GM13976 (cell line): ENCODE results near the gene CEP112.
"Not testable (repeated sequence)": the region's sequence is repeated elsewhere in the genome, so short reads cannot be mapped to it uniquely, and the experiment has no call there.

ENCODE experiments used
- DNase-seq: peaks from one replicate; pipeline ENCODE4 v3.0.0; 2012; ENCODE audit warnings: low spot score
- CTCF ChIP-seq: IDR thresholded peaks from 2 replicates; pipeline ENCODE4 v1.5.1; 2012; ENCODE audit warnings: borderline replicate concordance, mild to moderate bottlenecking; ENCODE audit not compliant: insufficient read depth; ENCODE audit errors: extremely low read depth, missing control alignments, control extremely low read depth
- in situ Hi-C: fragments of 300-500 bp; cut with MboI; formaldehyde crosslinking; loops from one replicate; pipeline ENCODE4 v1.12.0; 2022; ENCODE audit warnings: low sequenced_read_pairs, mixed read lengths, inconsistent platforms; ENCODE audit not compliant: unreplicated experiment

CEP112 gene

GRCh38 chr17:65787503-65787902 is 404.4 kb downstream of the CEP112 start:
- no peak for DNase-seq
- in situ Hi-C loops, result no loop called here
- TF ChIP-seq CTCF, result no peak

DNA sequence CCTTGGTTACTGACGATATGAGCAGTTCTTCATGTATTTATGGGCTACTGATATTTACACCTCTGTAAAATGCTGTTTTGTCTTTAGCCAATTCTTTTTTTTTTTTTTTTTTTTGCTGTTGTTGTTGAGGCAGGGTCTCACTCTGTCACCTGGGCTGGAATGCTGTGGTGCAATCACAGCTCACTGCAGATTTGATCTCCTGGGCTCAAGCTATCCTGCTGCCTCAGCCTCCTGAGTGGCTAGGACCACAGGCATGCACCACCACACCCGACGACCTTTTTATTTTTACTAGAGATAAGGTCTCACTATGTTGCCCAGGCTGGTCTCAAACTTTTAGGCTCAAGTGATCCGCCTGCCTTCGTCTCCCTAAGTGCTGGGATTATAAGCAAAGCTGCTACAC is 405.5 kb downstream of the CEP112 start:
- in situ Hi-C loops, result no loop called here
- no peak for TF ChIP-seq CTCF
- no peak for DNase-seq

GRCh38 chr17:65785109-65785508 is 406.8 kb downstream of the CEP112 start:
- in situ Hi-C loops, result no loop called here
- DNase-seq, result no peak
- no peak for TF ChIP-seq CTCF

DNA sequence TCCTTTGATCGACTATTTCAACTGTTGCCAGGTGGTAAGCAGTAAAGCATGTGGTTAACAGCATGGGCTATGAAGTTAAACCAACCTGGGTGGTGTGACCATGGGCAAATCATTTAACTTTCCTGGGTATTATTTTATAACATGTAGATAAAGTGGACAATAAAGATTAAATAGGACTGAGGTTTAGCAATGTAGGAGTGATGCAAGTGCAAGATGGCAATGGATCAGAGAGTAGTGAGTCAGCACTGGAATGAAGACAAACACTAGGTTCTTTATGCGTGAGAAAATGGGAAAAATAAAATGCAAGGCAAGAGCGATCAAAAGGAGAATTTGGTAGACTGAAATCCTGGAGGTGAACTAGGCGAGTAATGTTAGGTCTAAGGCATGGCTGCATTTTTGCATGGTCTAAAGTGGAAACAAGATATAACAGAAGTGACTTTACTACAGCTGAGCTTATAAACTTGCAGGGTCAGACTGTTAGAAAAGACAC is 408.0 kb downstream of the CEP112 start:
- no peak for DNase-seq
- no peak for TF ChIP-seq CTCF
- in situ Hi-C loops, result no loop called here

DNA sequence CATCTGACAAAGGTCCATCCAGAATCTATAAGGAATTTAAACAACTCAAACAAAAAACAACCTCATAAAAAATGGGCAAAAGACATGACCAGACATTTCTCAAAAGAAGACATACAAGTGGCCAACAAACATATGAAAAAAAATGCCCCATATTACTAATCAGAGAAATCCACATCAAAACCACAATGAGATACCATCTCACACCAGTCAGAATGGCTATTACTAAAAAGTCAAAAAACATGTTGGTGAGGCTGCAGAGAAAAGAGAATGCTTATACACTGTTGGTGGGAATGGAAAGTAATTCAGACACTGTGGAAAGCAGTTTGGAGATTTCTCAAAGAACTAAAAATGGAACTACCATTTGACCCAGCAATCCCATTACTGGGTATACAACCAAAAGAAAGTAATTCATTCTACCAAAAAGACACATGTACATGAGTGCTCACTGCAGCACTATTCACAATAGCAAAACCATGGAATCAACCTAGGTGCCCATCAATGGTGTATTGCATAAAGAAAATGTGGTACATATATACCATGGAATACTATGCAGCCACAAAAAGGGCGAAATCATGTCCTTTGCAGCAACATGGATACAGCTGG is 409.7 kb downstream of the CEP112 start:
- in situ Hi-C loops, DNase-seq: not testable (repeated sequence)

DNA sequence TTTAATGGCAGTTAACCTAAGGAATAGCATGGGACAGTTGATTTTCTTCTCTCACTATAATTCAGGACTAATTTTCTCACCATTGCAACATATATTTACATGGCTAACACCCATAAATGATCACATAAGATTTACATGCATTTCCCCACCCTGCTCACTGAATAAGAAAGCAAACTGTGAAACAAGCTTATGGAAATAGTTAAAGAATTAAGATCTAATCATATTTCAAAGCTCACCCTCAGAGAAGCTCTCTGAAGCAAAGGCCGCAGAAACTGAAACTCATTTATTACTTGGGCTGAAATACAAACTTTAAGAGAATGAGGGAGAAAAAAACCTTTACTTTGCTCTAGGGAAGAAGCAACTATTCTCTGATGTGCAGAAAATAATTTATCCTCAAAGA is 411.8 kb downstream of the CEP112 start:
- DNase-seq, result no peak
- in situ Hi-C loops, result no loop called here
- no peak for TF ChIP-seq CTCF

- no peak for DNase-seq
- in situ Hi-C loops, result no loop called here
- no peak for TF ChIP-seq CTCF
These were observed 415.0 kb downstream of the CEP112 start for GRCh38 chr17:65776890-65777289.
